ENCODE results near the gene CUBN.

GRCh38 chr10:16866541-16867275, 262.9 kb downstream of the CUBN start:
- TF ChIP-seq MTA1 (CRISPR knock-in tag; IDR thresholded peaks at IDR 0.05; ENCODE audit: borderline replicate concordance): no peak
- TF ChIP-seq ZNF777 (CRISPR knock-in tag; IDR thresholded peaks at IDR 0.05): no peak
- TF ChIP-seq FOXA1 (IDR thresholded peaks at IDR 0.05): no peak
- no peak for TF ChIP-seq FOXA1 (CRISPR knock-in tag; IDR thresholded peaks at IDR 0.05)
- no peak for TF ChIP-seq ARID5B (CRISPR knock-in tag; IDR thresholded peaks at IDR 0.05)
- TF ChIP-seq MBD4 (IDR thresholded peaks at IDR 0.05; ENCODE audit: borderline replicate concordance, low read length): no peak
- TF ChIP-seq ZNF576 (CRISPR knock-in tag; IDR thresholded peaks at IDR 0.05): no peak
- TF ChIP-seq ELF1 (CRISPR knock-in tag; IDR thresholded peaks at IDR 0.05): no peak
- TF ChIP-seq ZNF274 (CRISPR knock-in tag; IDR thresholded peaks at IDR 0.05): no peak
- no peak for TF ChIP-seq POLR2A (IDR thresholded peaks at IDR 0.05; ENCODE audit: insufficient read depth in 1 of 2, low read depth in 2 of 2, low read length in 2 of 2)
- TF ChIP-seq REPIN1 (CRISPR knock-in tag; IDR thresholded peaks at IDR 0.05; ENCODE audit: borderline replicate concordance, low read depth): no peak
- no peak for TF ChIP-seq SIN3A (IDR thresholded peaks at IDR 0.05; ENCODE audit: borderline replicate concordance, low read depth, low read length)
- TF ChIP-seq RAD51 (IDR thresholded peaks at IDR 0.05; ENCODE audit: borderline replicate concordance): no peak
